ENCODE measurements around the gene EXOC3.

EXOC3 gene

GRCh38 chr5:466661-467310 lies 23.8 kb downstream of the EXOC3 start:
- H3K4me1 ChIP-seq (ENCODE audit: control insufficient read depth, low read depth, low read length) = no peaks in the 10 kb centered on the region
- H3K4me2 ChIP-seq (ENCODE audit: low read length) = no peak overlapping the region
- WGBS (ENCODE audit: extremely low coverage, insufficient coverage, low lambda C conversion rate) = no CpG with 5 or more reads among the region's 30 CpGs
- H3K4me3 ChIP-seq (ENCODE audit: low read length) = no peak overlapping the region
- H2BK5ac ChIP-seq (ENCODE audit: low read length) = no peak overlapping the region
- no peak overlapping the region for H3K23ac ChIP-seq (ENCODE audit: low read length)
- no peak overlapping the region for H3K18ac ChIP-seq (ENCODE audit: low read length)
- no peak overlapping the region for H3K9ac ChIP-seq (ENCODE audit: low read length)
- H3K4ac ChIP-seq (ENCODE audit: low read depth, low read length) = no peak overlapping the region
- H3K79me2 ChIP-seq (ENCODE audit: control insufficient read depth, insufficient read depth, low read length) = no peaks in the 10 kb centered on the region
- no peak overlapping the region for H4K8ac ChIP-seq (ENCODE audit: low read depth, low read length)
- H4K5ac ChIP-seq (ENCODE audit: low read length) = no peak overlapping the region
- no peak overlapping the region for H2BK120ac ChIP-seq (ENCODE audit: low read depth, low read length)
- DNase-seq = no peak
- no peak overlapping the region for H3K27ac ChIP-seq (ENCODE audit: low read depth, low read length)
- no peak overlapping the region for H2AK5ac ChIP-seq (ENCODE audit: low read length)
- no peaks in the 10 kb centered on the region for H3K27me3 ChIP-seq (ENCODE audit: insufficient read depth, low read length, poor library complexity)
- H3K36me3 ChIP-seq (ENCODE audit: control insufficient read depth, insufficient read depth, low read length) = no peaks in the 10 kb centered on the region
- H2BK15ac ChIP-seq (replicated peaks; ENCODE audit: low read depth) = no peak overlapping the region
- no peak overlapping the region for H3K56ac ChIP-seq (ENCODE audit: low read length)
- no peaks in the 10 kb centered on the region for H3K79me1 ChIP-seq (ENCODE audit: low read length)

GRCh38 chr5:468401-468800 lies 25.4 kb downstream of the EXOC3 start:
- Histone ChIP-seq H3K56ac (ENCODE audit: low read length) (no peak overlapping the region), H3K4me3 (ENCODE audit: low read length) (no peak overlapping the region), H4K8ac (ENCODE audit: low read depth, low read length) (no peak overlapping the region), H3K9ac (ENCODE audit: low read length) (no peak overlapping the region), H3K27me3 (ENCODE audit: insufficient read depth, low read length, poor library complexity) (no peaks in the 10 kb centered on the region), H3K79me2 (ENCODE audit: control insufficient read depth, insufficient read depth, low read length) (no peaks in the 10 kb centered on the region), H2BK5ac (ENCODE audit: low read length) (no peak overlapping the region), H3K18ac (ENCODE audit: low read length) (no peak overlapping the region), H3K4ac (ENCODE audit: low read depth, low read length) (no peak overlapping the region), H3K27ac (ENCODE audit: low read depth, low read length) (no peak overlapping the region), H4K5ac (ENCODE audit: low read length) (no peak overlapping the region), H3K4me2 (ENCODE audit: low read length) (no peak overlapping the region), H2BK120ac (ENCODE audit: low read depth, low read length) (no peak overlapping the region), H2AK5ac (ENCODE audit: low read length) (no peak overlapping the region), H3K79me1 (ENCODE audit: low read length) (no peaks in the 10 kb centered on the region), H3K36me3 (ENCODE audit: control insufficient read depth, insufficient read depth, low read length) (no peaks in the 10 kb centered on the region), H2BK15ac (replicated peaks; ENCODE audit: low read depth) (no peak overlapping the region), H3K23ac (ENCODE audit: low read length) (no peak overlapping the region), H3K4me1 (ENCODE audit: control insufficient read depth, low read depth, low read length) (no peaks in the 10 kb centered on the region)
- no CpG with 5 or more reads among the region's 6 CpGs for WGBS (ENCODE audit: extremely low coverage, insufficient coverage, low lambda C conversion rate)
- DNase-seq = no peak

- Histone ChIP-seq H3K9ac (ENCODE audit: low read length) (no peak overlapping the region), H3K4me2 (ENCODE audit: low read length) (no peak overlapping the region), H3K36me3 (ENCODE audit: control insufficient read depth, insufficient read depth, low read length) (no peaks in the 10 kb centered on the region), H3K4ac (ENCODE audit: low read depth, low read length) (no peak overlapping the region), H3K4me3 (ENCODE audit: low read length) (no peak overlapping the region), H3K56ac (ENCODE audit: low read length) (no peak overlapping the region), H3K27me3 (ENCODE audit: insufficient read depth, low read length, poor library complexity) (peaks cover 4% of the 10 kb centered on the region), H2BK5ac (ENCODE audit: low read length) (no peak overlapping the region), H3K4me1 (ENCODE audit: control insufficient read depth, low read depth, low read length) (no peaks in the 10 kb centered on the region), H3K18ac (ENCODE audit: low read length) (no peak overlapping the region), H3K79me1 (ENCODE audit: low read length) (no peaks in the 10 kb centered on the region), H4K8ac (ENCODE audit: low read depth, low read length) (no peak overlapping the region), H3K27ac (ENCODE audit: low read depth, low read length) (no peak overlapping the region), H2AK5ac (ENCODE audit: low read length) (no peak overlapping the region), H3K79me2 (ENCODE audit: control insufficient read depth, insufficient read depth, low read length) (no peaks in the 10 kb centered on the region), H3K23ac (ENCODE audit: low read length) (no peak overlapping the region), H4K5ac (ENCODE audit: low read length) (no peak overlapping the region), H2BK120ac (ENCODE audit: low read depth, low read length) (no peak overlapping the region), H2BK15ac (replicated peaks; ENCODE audit: low read depth) (no peak overlapping the region)
- WGBS (ENCODE audit: extremely low coverage, insufficient coverage, low lambda C conversion rate) = no CpG with 5 or more reads among the region's 19 CpGs
- DNase-seq = no peak
These were observed 26.9 kb downstream of the EXOC3 start for GRCh38 chr5:469752-470483.

DNA sequence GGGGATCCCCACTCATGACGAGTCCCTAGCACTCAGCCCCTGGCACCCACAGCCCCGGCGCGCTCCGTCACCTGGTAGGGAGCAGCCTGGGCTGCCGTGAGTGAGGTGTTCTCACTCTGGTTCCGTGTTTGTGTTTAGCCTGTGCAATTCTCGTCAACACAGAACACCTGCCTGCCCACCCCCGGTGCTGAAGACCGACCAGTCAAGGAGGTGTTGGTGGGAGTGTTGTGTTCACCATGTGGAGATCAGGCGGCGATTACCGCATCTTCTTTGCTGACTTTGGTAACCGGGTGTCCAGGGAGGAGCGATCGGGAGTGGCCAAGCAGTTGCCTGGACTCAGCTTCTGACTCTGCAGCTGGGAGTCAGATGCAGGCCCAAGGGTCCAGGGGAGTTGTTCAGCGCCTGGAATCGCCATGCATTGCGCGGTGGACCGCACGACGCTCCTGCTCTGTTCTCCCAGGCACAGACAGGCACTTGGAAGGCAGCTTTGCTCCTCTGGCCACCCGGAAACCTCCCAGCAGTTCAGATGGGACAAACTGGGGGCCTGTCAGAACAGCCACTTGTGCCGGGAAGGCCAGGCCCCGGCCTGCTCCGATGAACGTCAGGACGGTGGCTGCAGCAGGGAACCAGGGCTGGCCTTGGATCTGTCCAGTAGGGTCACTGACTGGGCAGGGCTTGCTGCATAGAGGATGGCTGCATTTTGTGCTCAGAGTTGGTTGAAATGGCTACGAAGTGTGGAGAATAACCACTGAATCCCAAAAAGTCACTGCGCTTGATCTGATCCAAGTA lies 28.2 kb downstream of the EXOC3 start:
- H3K56ac ChIP-seq (ENCODE audit: low read length) = no peak overlapping the region
- DNase-seq = no peak
- no peak overlapping the region for H3K23ac ChIP-seq (ENCODE audit: low read length)
- no CpG with 5 or more reads among the region's 31 CpGs for WGBS (ENCODE audit: extremely low coverage, insufficient coverage, low lambda C conversion rate)
- peak overlapping the region; percentile 14 for H3K9ac ChIP-seq (ENCODE audit: low read length)
- no peak overlapping the region for H2BK120ac ChIP-seq (ENCODE audit: low read depth, low read length)
- H3K27me3 ChIP-seq (ENCODE audit: insufficient read depth, low read length, poor library complexity) = peaks cover 16% of the 10 kb centered on the region
- no peaks in the 10 kb centered on the region for H3K79me2 ChIP-seq (ENCODE audit: control insufficient read depth, insufficient read depth, low read length)
- no peak overlapping the region for H4K5ac ChIP-seq (ENCODE audit: low read length)
- no peak overlapping the region for H3K4me3 ChIP-seq (ENCODE audit: low read length)
- no peak overlapping the region for H3K18ac ChIP-seq (ENCODE audit: low read length)
- H3K4me1 ChIP-seq (ENCODE audit: control insufficient read depth, low read depth, low read length) = no peaks in the 10 kb centered on the region
- no peak overlapping the region for H2AK5ac ChIP-seq (ENCODE audit: low read length)
- H4K8ac ChIP-seq (ENCODE audit: low read depth, low read length) = no peak overlapping the region
- no peak overlapping the region for H2BK5ac ChIP-seq (ENCODE audit: low read length)
- no peaks in the 10 kb centered on the region for H3K79me1 ChIP-seq (ENCODE audit: low read length)
- H3K4ac ChIP-seq (ENCODE audit: low read depth, low read length) = no peak overlapping the region
- H2BK15ac ChIP-seq (replicated peaks; ENCODE audit: low read depth) = no peak overlapping the region
- H3K27ac ChIP-seq (ENCODE audit: low read depth, low read length) = no peak overlapping the region
- no peak overlapping the region for H3K4me2 ChIP-seq (ENCODE audit: low read length)
- H3K36me3 ChIP-seq (ENCODE audit: control insufficient read depth, insufficient read depth, low read length) = no peaks in the 10 kb centered on the region

- WGBS (ENCODE audit: extremely low coverage, insufficient coverage, low lambda C conversion rate) = no CpG with 5 or more reads among the region's 6 CpGs
- peak overlapping the region; percentile 93 for H3K56ac ChIP-seq (ENCODE audit: low read length)
- H4K5ac ChIP-seq (ENCODE audit: low read length) = no peak overlapping the region
- no peaks in the 10 kb centered on the region for H3K4me1 ChIP-seq (ENCODE audit: control insufficient read depth, low read depth, low read length)
- no peak overlapping the region for H3K18ac ChIP-seq (ENCODE audit: low read length)
- no peak overlapping the region for H2AK5ac ChIP-seq (ENCODE audit: low read length)
- H4K8ac ChIP-seq (ENCODE audit: low read depth, low read length) = no peak overlapping the region
- no peak overlapping the region for H2BK5ac ChIP-seq (ENCODE audit: low read length)
- no peak overlapping the region for H3K4me3 ChIP-seq (ENCODE audit: low read length)
- no peak overlapping the region for H2BK120ac ChIP-seq (ENCODE audit: low read depth, low read length)
- H3K4ac ChIP-seq (ENCODE audit: low read depth, low read length) = no peak overlapping the region
- H3K4me2 ChIP-seq (ENCODE audit: low read length) = no peak overlapping the region
- H3K27ac ChIP-seq (ENCODE audit: low read depth, low read length) = no peak overlapping the region
- no peak overlapping the region for H2BK15ac ChIP-seq (replicated peaks; ENCODE audit: low read depth)
- H3K79me2 ChIP-seq (ENCODE audit: control insufficient read depth, insufficient read depth, low read length) = no peaks in the 10 kb centered on the region
- H3K79me1 ChIP-seq (ENCODE audit: low read length) = no peaks in the 10 kb centered on the region
- peaks cover 17% of the 10 kb centered on the region for H3K27me3 ChIP-seq (ENCODE audit: insufficient read depth, low read length, poor library complexity)
- no peak overlapping the region for H3K23ac ChIP-seq (ENCODE audit: low read length)
- H3K36me3 ChIP-seq (ENCODE audit: control insufficient read depth, insufficient read depth, low read length) = no peaks in the 10 kb centered on the region
- no peak for DNase-seq
- H3K9ac ChIP-seq (ENCODE audit: low read length) = peak overlapping the region; percentile 89
These were observed 28.7 kb downstream of the EXOC3 start for GRCh38 chr5:471750-472058.

Measured in mesendoderm (in vitro differentiated cells).